Activated CD8-positive, alpha-beta T cell treated with anti-CD3 and anti-CD28 coated beads for 36 hours (primary cell): ENCODE data around the gene MRTFA. TPM values are rescaled to one million over a fixed set of nuclear protein-coding genes. Genes with fewer than 3 reads are reported as not detected.
A peak's percentile ranks its signal among the peaks of the same experiment; 100 is the strongest.
"Not testable (repeated sequence)": the region's sequence is repeated elsewhere in the genome, so short reads cannot be mapped to it uniquely, and the experiment has no call there.

Experiments
- ATAC-seq: fragments of 200-7000 bp; cut with Tn5 transposase; one replicate; pipeline ENCODE4 v1.10.0; 2021; ENCODE audit warnings: mild to moderate bottlenecking, moderate library complexity
- CTCF ChIA-PET: fragments of 350-600 bp; sonication (Branson Sonifier 250); formaldehyde crosslinking; loops from one replicate; lab custom pipeline; 2021; ENCODE audit warnings: antibody characterized with exemption; lab: Charles Lee
- POLR2A ChIA-PET: fragments of 350-600 bp; sonication (Branson Sonifier 250); formaldehyde crosslinking; loops from one replicate; lab custom pipeline; 2021; ENCODE audit warnings: antibody characterized with exemption; lab: Charles Lee
- DNase-seq: peaks from one replicate; pipeline ENCODE4 v3.0.0-alpha.2; 2020
- H3K27ac Mint-ChIP-seq: one replicate; pipeline ENCODE4 v1.8.0; 2021; ENCODE audit warnings: mild to moderate bottlenecking, mixed read lengths
- H3K27me3 Mint-ChIP-seq: one replicate; pipeline ENCODE4 v1.8.0; 2021; ENCODE audit warnings: mixed read lengths
- H3K36me3 Mint-ChIP-seq: one replicate; pipeline ENCODE4 v1.8.0; 2021; ENCODE audit warnings: low read depth, mixed read lengths
- H3K4me1 Mint-ChIP-seq: one replicate; pipeline ENCODE4 v1.8.0; 2021; ENCODE audit warnings: low read depth, mixed read lengths
- H3K4me3 Mint-ChIP-seq: one replicate; pipeline ENCODE4 v1.8.0; 2021; ENCODE audit warnings: mild to moderate bottlenecking, moderate library complexity, mixed read lengths
- H3K9me3 Mint-ChIP-seq: one replicate; pipeline ENCODE4 v1.8.0; 2021; ENCODE audit warnings: mixed read lengths
- CTCF ChIP-seq: fragments of 200-600 bp; IDR thresholded peaks from one replicate; pipeline ENCODE4 v1.8.0; 2022; ENCODE audit warnings: antibody characterized with exemption, mild to moderate bottlenecking
- intact Hi-C: fragments of 100-400 bp; cut with micrococcal nuclease; formaldehyde crosslinking; loops from one replicate; pipeline ENCODE4 v1.10.0; 2022
- total RNA-seq, 2 experiments: library from RNA; stranded (reverse); gene quantifications; one replicate each; pipeline ENCODE4 v1.2.3, GENCODE V29; 2021

The MRTFA gene
- total RNA-seq, 2 experiments from 2014 or later = 37.4 to 40.0 TPM

GRCh38 chr22:40504285-40505249 lies 132.0 kb downstream of the MRTFA start:
- Mint-ChIP-seq H3K27me3 (no peaks in the 10 kb centered on the region), H3K27ac (no peak overlapping the region), H3K4me1 (peaks cover 31% of the 10 kb centered on the region), H3K36me3 (peaks cover 4% of the 10 kb centered on the region), H3K9me3 (no peaks in the 10 kb centered on the region), H3K4me3 (no peak overlapping the region)
- ChIA-PET POLR2A (interaction anchor here (0.7 to 1.0 kb wide), 2 partner anchors 95 to 117 kb away, joined by 3 read pairs; no protein-coding TSS in a partner anchor), CTCF (interaction anchor here (1.1 to 1.8 kb wide), 6 partner anchors 16 to 141 kb away, joined by 3 to 6 read pairs (median 5); partner anchors contain the start of gene MRTFA)
- DNase-seq (no peak), ATAC-seq (no peak)
- TF ChIP-seq CTCF = no peak
- intact Hi-C loops = no loop called here

GRCh38 chr22:40502919-40503318 lies 133.6 kb downstream of the MRTFA start:
- CTCF ChIA-PET = interaction anchor here (1.4 to 1.8 kb wide), 2 partner anchors 15 to 143 kb away, joined by 5 to 6 read pairs; no protein-coding TSS in a partner anchor
- Mint-ChIP-seq H3K36me3 (peaks cover 4% of the 10 kb centered on the region), H3K27me3 (no peaks in the 10 kb centered on the region), H3K27ac (no peak overlapping the region), H3K4me1 (peaks cover 29% of the 10 kb centered on the region), H3K9me3 (no peaks in the 10 kb centered on the region), H3K4me3 (no peak overlapping the region)
- POLR2A ChIA-PET = no interaction called here
- TF ChIP-seq CTCF = no peak
- intact Hi-C loops = no loop called here
- ATAC-seq = peak; percentile 42
- DNase-seq = no peak

GRCh38 chr22:40500465-40500786 lies 136.1 kb downstream of the MRTFA start:
- H3K36me3 Mint-ChIP-seq, H3K27me3 Mint-ChIP-seq, CTCF ChIA-PET, intact Hi-C loops, H3K9me3 Mint-ChIP-seq, H3K27ac Mint-ChIP-seq, ATAC-seq, POLR2A ChIA-PET, H3K4me3 Mint-ChIP-seq, DNase-seq: not testable (repeated sequence)
- H3K4me1 Mint-ChIP-seq = peaks cover 32% of the 10 kb centered on the region

- peaks cover 4% of the 10 kb centered on the region for H3K36me3 Mint-ChIP-seq
- no peaks in the 10 kb centered on the region for H3K27me3 Mint-ChIP-seq
- intact Hi-C loops = no loop called here
- no peak for TF ChIP-seq CTCF
- ChIA-PET CTCF (interaction anchor here (0.9 to 1.8 kb wide), 3 partner anchors 11 to 147 kb away, joined by 3 to 7 read pairs (median 7); no protein-coding TSS in a partner anchor), POLR2A (no interaction called here)
- no peak overlapping the region for H3K4me3 Mint-ChIP-seq
- peak; percentile 69 for ATAC-seq
- peaks cover 23% of the 10 kb centered on the region for H3K4me1 Mint-ChIP-seq
- DNase-seq = peak; percentile 13
- no peaks in the 10 kb centered on the region for H3K9me3 Mint-ChIP-seq
- peak overlapping the region; percentile 19 for H3K27ac Mint-ChIP-seq
These were observed 137.3 kb downstream of the MRTFA start for GRCh38 chr22:40499209-40499623.

GRCh38 chr22:40498420-40499208 lies 137.9 kb downstream of the MRTFA start:
- ATAC-seq = peak; percentile 27

More at GRCh38 chr22:40498420-40499208, 137.9 kb downstream of the MRTFA start:
- ChIA-PET CTCF (interaction anchor here (0.6 to 1.8 kb wide), 6 partner anchors 8 to 148 kb away, joined by 3 to 7 read pairs (median 3); no protein-coding TSS in a partner anchor), POLR2A (no interaction called here)
- DNase-seq = no peak
- intact Hi-C loops = no loop called here
- Mint-ChIP-seq H3K27me3 (no peaks in the 10 kb centered on the region), H3K27ac (no peak overlapping the region), H3K4me1 (peaks cover 25% of the 10 kb centered on the region), H3K4me3 (no peak overlapping the region), H3K9me3 (no peaks in the 10 kb centered on the region), H3K36me3 (peaks cover 4% of the 10 kb centered on the region)
- TF ChIP-seq CTCF = no peak
